GM12872 (cell line): ENCODE measurements around the gene MRPL32.

Source experiments
- CTCF ChIP-seq: IDR thresholded peaks from 3 replicates; pipeline ENCODE4 v1.5.1; 2011; ENCODE audit warnings: low read depth, mild to moderate bottlenecking, low read length, moderate library complexity; ENCODE audit not compliant: insufficient read depth

MRPL32 gene

GRCh38 chr7:42959549-42959948 is 27.4 kb downstream of the MRPL32 start:
- TF ChIP-seq CTCF: no peak

GRCh38 chr7:42960762-42961161 is 28.6 kb downstream of the MRPL32 start:
- TF ChIP-seq CTCF: no peak

GRCh38 chr7:42961170-42961569 is 29.0 kb downstream of the MRPL32 start:
- TF ChIP-seq CTCF: no peak

- TF ChIP-seq CTCF: no peak
Observed at GRCh38 chr7:42964293-42964692, 32.1 kb downstream of the MRPL32 start.

GRCh38 chr7:42964849-42965805 is 33.0 kb downstream of the MRPL32 start:
- no peak for TF ChIP-seq CTCF

GRCh38 chr7:42967391-42967790 is 35.2 kb downstream of the MRPL32 start:
- no peak for TF ChIP-seq CTCF

GRCh38 chr7:42972699-42973500 is 40.7 kb downstream of the MRPL32 start:
- no peak for TF ChIP-seq CTCF
